H9 (cell line): ENCODE data around the gene LDB2. TPM values are rescaled to one million over a fixed set of nuclear protein-coding genes. Genes with fewer than 3 reads are reported as not detected.

Experiments
- DNase-seq: peaks from one replicate; pipeline ENCODE4 v3.0.0-alpha.2; 2017
- H2AFZ ChIP-seq: one replicate; pipeline ENCODE4 v1.6.1; 2013; ENCODE audit warnings: mild to moderate bottlenecking, low read length, control low read depth, moderate library complexity
- H2AK5ac ChIP-seq: 2 replicates; pipeline ENCODE4 v1.6.1; 2013; ENCODE audit warnings: low read length, control low read depth, mixed read lengths; ENCODE audit not compliant: insufficient read length
- H2BK120ac ChIP-seq: one replicate; pipeline ENCODE4 v1.6.1; 2013; ENCODE audit warnings: low read depth, mild to moderate bottlenecking, low read length, control low read depth, inconsistent platforms; ENCODE audit not compliant: poor library complexity, severe bottlenecking
- H2BK12ac ChIP-seq: 2 replicates; pipeline ENCODE4 v1.6.1; 2013; ENCODE audit warnings: low read length, control low read depth, mixed read lengths, low read depth; ENCODE audit not compliant: insufficient read length
- H2BK15ac ChIP-seq: 2 replicates; pipeline ENCODE4 v1.6.1; 2013; ENCODE audit warnings: low read depth, low read length, control low read depth
- H2BK20ac ChIP-seq: one replicate; pipeline ENCODE4 v1.6.1; 2013; ENCODE audit warnings: low read depth, mild to moderate bottlenecking, low read length, control low read depth, inconsistent platforms; ENCODE audit not compliant: poor library complexity, severe bottlenecking
- H2BK5ac ChIP-seq: 2 replicates; pipeline ENCODE4 v1.6.1; 2013; ENCODE audit warnings: low read length, control low read depth, mixed read lengths; ENCODE audit not compliant: insufficient read length
- H3K14ac ChIP-seq: 2 replicates; pipeline ENCODE4 v1.6.1; 2013; ENCODE audit warnings: low read length, control low read depth; ENCODE audit not compliant: insufficient read depth
- H3K18ac ChIP-seq: 2 replicates; pipeline ENCODE4 v1.6.1; 2013; ENCODE audit warnings: low read depth, mild to moderate bottlenecking, mixed read lengths, low read length, control low read depth; ENCODE audit not compliant: insufficient read length
- H3K23ac ChIP-seq: 2 replicates; pipeline ENCODE4 v1.6.1; 2013; ENCODE audit warnings: low read length, control low read depth, mixed read lengths, low read depth; ENCODE audit not compliant: insufficient read length
- H3K23me2 ChIP-seq: 2 replicates; pipeline ENCODE4 v1.6.1; 2013; ENCODE audit warnings: low read depth, mild to moderate bottlenecking, mixed read lengths, low read length, control low read depth; ENCODE audit not compliant: insufficient read length, poor library complexity, severe bottlenecking
- H3K27ac ChIP-seq: 2 replicates; pipeline ENCODE4 v1.5.1; 2013; ENCODE audit warnings: low read length, control low read depth, mixed read lengths, low read depth; ENCODE audit not compliant: insufficient read length
- H3K27me3 ChIP-seq: 2 replicates; pipeline ENCODE4 v1.6.1; 2013; ENCODE audit warnings: low read length, control low read depth, inconsistent platforms; ENCODE audit not compliant: insufficient read depth
- H3K4ac ChIP-seq: 2 replicates; pipeline ENCODE4 v1.6.1; 2013; ENCODE audit warnings: low read depth, mild to moderate bottlenecking, control low read depth, inconsistent platforms, low read length, moderate library complexity
- H3K4me1 ChIP-seq: 2 replicates; pipeline ENCODE4 v1.6.1; 2013; ENCODE audit warnings: low read length, control low read depth, inconsistent platforms; ENCODE audit not compliant: insufficient read depth
- H3K4me2 ChIP-seq: 2 replicates; pipeline ENCODE4 v1.6.1; 2013; ENCODE audit warnings: low read length, control low read depth, mixed read lengths; ENCODE audit not compliant: insufficient read length, insufficient read depth
- H3K56ac ChIP-seq: 2 replicates; pipeline ENCODE4 v1.6.1; 2013; ENCODE audit warnings: low read depth, mild to moderate bottlenecking, mixed read lengths, low read length, control low read depth; ENCODE audit not compliant: insufficient read length
- H3K79me1 ChIP-seq: 2 replicates; pipeline ENCODE4 v1.6.1; 2013; ENCODE audit warnings: low read depth, mild to moderate bottlenecking, moderate library complexity, low read length, control low read depth, inconsistent platforms; ENCODE audit not compliant: insufficient read depth, poor library complexity, severe bottlenecking
- H3K79me2 ChIP-seq: 2 replicates; pipeline ENCODE4 v1.6.1; 2013; ENCODE audit warnings: low read length, control low read depth, inconsistent platforms; ENCODE audit not compliant: insufficient read depth
- H3K9ac ChIP-seq: 2 replicates; pipeline ENCODE4 v1.6.1; 2013; ENCODE audit warnings: low read length, control low read depth, mixed read lengths; ENCODE audit not compliant: insufficient read length; ENCODE audit errors: extremely low read depth
- H3K9me3 ChIP-seq: one replicate; pipeline ENCODE4 v1.6.1; 2013; ENCODE audit warnings: low read depth, low read length, inconsistent platforms; ENCODE audit not compliant: control insufficient read depth
- H3T11ph ChIP-seq: one replicate; pipeline ENCODE4 v1.6.1; 2013; ENCODE audit warnings: mild to moderate bottlenecking, low read length, control low read depth, inconsistent platforms
- H4K20me1 ChIP-seq: one replicate; pipeline ENCODE4 v1.6.1; 2013; ENCODE audit not compliant: control insufficient read depth, insufficient read length, insufficient read depth
- H4K5ac ChIP-seq: 2 replicates; pipeline ENCODE4 v1.6.1; 2013; ENCODE audit warnings: low read depth, mild to moderate bottlenecking, mixed read lengths, low read length, control low read depth; ENCODE audit not compliant: insufficient read length
- H4K8ac ChIP-seq: replicated peaks from 2 replicates; pipeline ENCODE4 v1.6.1; 2013; ENCODE audit warnings: low read length, control low read depth, mixed read lengths, low read depth; ENCODE audit not compliant: insufficient read length
- H4K91ac ChIP-seq: 2 replicates; pipeline ENCODE4 v1.6.1; 2013; ENCODE audit warnings: low read depth, mild to moderate bottlenecking, moderate library complexity, mixed read lengths, low read length, control low read depth; ENCODE audit not compliant: insufficient read length
- H3K27ac Mint-ChIP-seq, 3 experiments: 2 replicates in 2 of 3; 3 replicates in 1 of 3; pipeline ENCODE4 v1.8.0; 2020 to 2021; ENCODE audit warnings: mixed read lengths in 3 of 3, mild to moderate bottlenecking in 1 of 3, moderate library complexity in 1 of 3
- H3K27me3 Mint-ChIP-seq: 2 replicates; pipeline ENCODE4 v1.8.0; 2021; ENCODE audit warnings: low read depth, mild to moderate bottlenecking, moderate library complexity, mixed read lengths
- H3K36me3 Mint-ChIP-seq, 3 experiments: 2 replicates in 2 of 3; 3 replicates in 1 of 3; pipeline ENCODE4 v1.8.0; 2020 to 2021; ENCODE audit warnings: low read depth in 3 of 3, mixed read lengths in 3 of 3; ENCODE audit not compliant: insufficient read depth in 1 of 3
- H3K4me1 Mint-ChIP-seq, 2 experiments: 2 replicates each; pipeline ENCODE4 v1.8.0; 2020; ENCODE audit warnings: mixed read lengths in 2 of 2
- H3K4me3 Mint-ChIP-seq, 2 experiments: 2 replicates in 1 of 2; 3 replicates in 1 of 2; pipeline ENCODE4 v1.8.0; 2020 to 2021; ENCODE audit warnings: mild to moderate bottlenecking in 2 of 2, mixed read lengths in 2 of 2, moderate library complexity in 1 of 2
- H3K9me3 Mint-ChIP-seq, 2 experiments: 2 replicates in 1 of 2; 3 replicates in 1 of 2; pipeline ENCODE4 v1.8.0; 2020; ENCODE audit warnings: mild to moderate bottlenecking in 2 of 2, mixed read lengths in 2 of 2, moderate library complexity in 1 of 2
- WGBS: extraction: QIAGEN DNeasy Blood & Tissue Kit; methylation state at CpG from one replicate; pipeline ENCODE4 v1.1.7; 2013; ENCODE audit warnings: missing lambda C conversion rate, low lambda C conversion rate, mixed read lengths; ENCODE audit not compliant: insufficient read length; ENCODE audit errors: extremely low coverage; 5-methylcytosine and 5-hydroxymethylcytosine counted together
- total RNA-seq: library from RNA; stranded (reverse); gene quantifications from 2 replicates; pipeline ENCODE4 v1.2.1, GENCODE V29; 2021
- TF ChIP-seq, protein P1 (sequence below): fragments of 200-600 bp; sonication (generic); conservative IDR thresholded peaks from 3 replicates; pipeline ENCODE4 v1.8.0; 2021; ENCODE audit warnings: antibody characterized with exemption, mild to moderate bottlenecking

The LDB2 gene
- total RNA-seq, 1 experiment from 2014 or later, result 22.5 TPM

DNA sequence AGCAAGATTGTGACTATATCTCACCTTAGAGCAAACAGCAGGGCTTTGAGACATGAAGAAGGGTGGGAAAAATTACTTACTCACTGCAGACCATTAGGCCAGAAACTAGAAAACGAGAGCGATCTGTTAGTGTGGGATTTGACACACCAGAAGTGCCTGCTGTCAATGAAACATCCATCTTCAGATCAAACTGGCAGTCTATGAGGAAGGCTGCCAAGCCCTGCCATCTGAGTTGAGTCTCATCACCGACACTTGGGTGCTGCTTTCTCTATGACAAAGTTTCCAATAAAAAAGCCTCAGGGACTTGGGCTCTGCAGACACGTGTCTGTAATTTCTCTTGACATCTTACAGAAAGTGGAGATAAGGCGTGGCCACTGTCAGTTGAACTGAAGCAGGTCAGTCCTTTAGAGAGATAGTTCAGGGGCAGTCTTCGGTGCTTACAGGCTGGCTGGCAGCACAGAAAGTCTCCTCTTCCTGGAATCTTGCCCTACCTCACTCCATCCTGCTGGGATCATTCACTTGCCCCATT, 40.1 kb upstream of the LDB2 start:
- Histone ChIP-seq H2AFZ (no peak overlapping the region), H3K27ac (no peak overlapping the region), H2BK120ac (no peak overlapping the region), H3K56ac (no peak overlapping the region), H2BK15ac (no peak overlapping the region), H4K20me1 (no peaks in the 10 kb centered on the region), H2BK12ac (no peak overlapping the region), H3K4me1 (peaks cover 6% of the 10 kb centered on the region; the same call in 1 of the 2 replicates), H2BK5ac (no peak overlapping the region), H4K5ac (no peak overlapping the region), H3K79me2 (no peaks in the 10 kb centered on the region), H2BK20ac (no peak overlapping the region), H4K91ac (no peak overlapping the region), H3K18ac (no peak overlapping the region), H3K23ac (no peak overlapping the region), H3K23me2 (no peaks in the 10 kb centered on the region), H3K79me1 (no peaks in the 10 kb centered on the region), H3K27me3 (no peaks in the 10 kb centered on the region), H3K9me3 (no peaks in the 10 kb centered on the region), H4K8ac (no peak overlapping the region), H3T11ph (no peak overlapping the region), H2AK5ac (no peak overlapping the region), H3K9ac (no peak overlapping the region), H3K4ac (no peak overlapping the region), H3K14ac (no peak overlapping the region), H3K4me2 (no peak overlapping the region)
- peaks cover 6 to 7% of the 10 kb centered on the region in 2 experiments for H3K9me3 Mint-ChIP-seq
- peaks cover 2 to 7% (median 6%) of the 10 kb centered on the region in 3 experiments; a peak in 5 of 7 replicates for H3K36me3 Mint-ChIP-seq
- no peak overlapping the region for H3K27ac Mint-ChIP-seq
- no peaks in the 10 kb centered on the region for H3K27me3 Mint-ChIP-seq
- TF ChIP-seq, protein P1, sequence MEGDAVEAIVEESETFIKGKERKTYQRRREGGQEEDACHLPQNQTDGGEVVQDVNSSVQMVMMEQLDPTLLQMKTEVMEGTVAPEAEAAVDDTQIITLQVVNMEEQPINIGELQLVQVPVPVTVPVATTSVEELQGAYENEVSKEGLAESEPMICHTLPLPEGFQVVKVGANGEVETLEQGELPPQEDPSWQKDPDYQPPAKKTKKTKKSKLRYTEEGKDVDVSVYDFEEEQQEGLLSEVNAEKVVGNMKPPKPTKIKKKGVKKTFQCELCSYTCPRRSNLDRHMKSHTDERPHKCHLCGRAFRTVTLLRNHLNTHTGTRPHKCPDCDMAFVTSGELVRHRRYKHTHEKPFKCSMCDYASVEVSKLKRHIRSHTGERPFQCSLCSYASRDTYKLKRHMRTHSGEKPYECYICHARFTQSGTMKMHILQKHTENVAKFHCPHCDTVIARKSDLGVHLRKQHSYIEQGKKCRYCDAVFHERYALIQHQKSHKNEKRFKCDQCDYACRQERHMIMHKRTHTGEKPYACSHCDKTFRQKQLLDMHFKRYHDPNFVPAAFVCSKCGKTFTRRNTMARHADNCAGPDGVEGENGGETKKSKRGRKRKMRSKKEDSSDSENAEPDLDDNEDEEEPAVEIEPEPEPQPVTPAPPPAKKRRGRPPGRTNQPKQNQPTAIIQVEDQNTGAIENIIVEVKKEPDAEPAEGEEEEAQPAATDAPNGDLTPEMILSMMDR, result no peak
- H3K4me1 Mint-ChIP-seq, result peaks cover 13 to 16% of the 10 kb centered on the region in 2 experiments
- WGBS, result no CpG with 5 or more reads among the region's 6 CpGs
- DNase-seq, result no peak
- no peak overlapping the region for H3K4me3 Mint-ChIP-seq
